NOMO-1 (cell line): ENCODE results near the gene GSPT2.
A peak's percentile ranks its signal among the peaks of the same experiment; 100 is the strongest.
"Not testable (repeated sequence)": the region's sequence is repeated elsewhere in the genome, so short reads cannot be mapped to it uniquely, and the experiment has no call there.

Experiments
- DNase-seq, 2 experiments: peaks; one replicate each; lab custom pipeline; 2025; ENCODE audit not compliant: unreplicated experiment in 2 of 2; lab: John Stamatoyannopoulos, UW

GSPT2 gene

DNA sequence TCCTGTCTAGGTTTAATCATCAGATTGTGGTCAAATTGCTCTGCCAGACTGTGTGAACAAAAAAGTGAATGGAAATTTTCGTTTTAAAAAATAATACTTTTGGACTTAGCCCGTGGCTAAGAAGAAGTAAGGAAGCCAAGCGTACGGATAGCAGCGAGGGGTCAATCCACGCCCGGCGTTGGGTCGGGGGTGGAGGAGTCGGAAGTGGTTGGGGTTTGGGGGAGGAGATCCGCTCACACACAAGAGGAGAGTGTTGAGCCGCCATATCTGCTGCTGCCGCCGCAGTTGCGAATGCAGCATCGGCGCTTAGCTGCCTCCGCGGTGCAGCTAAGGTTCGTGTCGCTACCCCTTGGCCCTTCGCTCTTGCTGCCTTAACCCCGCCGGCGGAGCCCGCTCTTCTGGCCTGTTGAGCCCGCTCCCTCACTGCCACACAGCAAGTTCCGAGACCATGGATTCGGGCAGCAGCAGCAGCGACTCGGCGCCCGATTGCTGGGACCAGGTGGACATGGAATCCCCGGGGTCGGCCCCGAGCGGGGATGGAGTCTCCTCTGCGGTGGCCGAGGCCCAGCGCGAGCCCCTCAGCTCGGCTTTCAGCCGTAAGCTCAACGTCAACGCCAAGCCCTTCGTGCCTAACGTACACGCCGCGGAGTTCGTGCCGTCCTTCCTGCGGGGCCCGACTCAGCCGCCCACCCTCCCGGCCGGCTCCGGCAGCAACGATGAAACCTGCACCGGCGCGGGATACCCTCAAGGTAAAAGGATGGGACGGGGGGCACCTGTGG lies at the start of gene GSPT2:
Gene GSPT2 (plus strand): TSS at position 264 of the 779 bp plus-strand sequence. CDS start 185 bp downstream, at position 449.
- peak; percentile 47 to 55 for DNase-seq

DNA sequence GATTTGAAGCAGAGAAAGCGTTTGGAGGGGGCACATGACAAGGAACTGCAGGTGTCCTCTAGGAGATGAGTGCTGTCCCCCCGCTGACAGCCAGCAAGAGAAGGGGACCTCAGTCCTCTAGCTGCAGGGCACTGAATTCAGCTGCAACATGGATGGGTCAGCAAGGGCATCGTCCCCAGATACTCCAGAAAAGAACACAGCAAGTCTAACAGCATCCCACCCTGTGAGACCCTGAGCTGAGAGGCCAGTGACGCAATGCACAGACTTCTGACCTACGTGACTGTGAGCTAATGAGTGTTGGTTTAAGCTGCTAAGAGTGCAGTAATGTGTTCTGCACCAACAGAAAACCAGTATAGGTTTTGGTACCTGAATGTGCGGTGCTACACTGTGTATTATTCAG lies 49.0 kb upstream of the GSPT2 start:
- DNase-seq = no peak

DNA sequence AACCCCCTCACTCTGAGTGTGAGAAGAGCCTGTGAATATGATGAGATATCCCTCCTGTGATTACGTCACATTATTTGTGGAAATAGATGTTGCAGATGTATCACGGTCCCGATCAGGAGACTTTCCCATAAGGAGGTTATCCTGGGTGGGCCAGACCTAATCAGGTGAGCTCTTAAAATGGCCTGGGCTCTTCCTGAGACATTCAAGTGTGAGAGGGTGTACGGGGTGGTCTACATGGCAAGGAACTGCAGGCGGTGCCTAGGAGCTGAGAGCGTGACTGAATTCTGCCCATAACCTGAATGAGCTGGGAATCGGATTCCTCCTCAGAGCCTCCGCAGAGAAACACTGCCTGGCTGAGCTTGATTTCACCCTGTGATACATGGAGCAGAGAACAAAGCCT lies 45.8 kb upstream of the GSPT2 start:
- DNase-seq = no peak

DNA sequence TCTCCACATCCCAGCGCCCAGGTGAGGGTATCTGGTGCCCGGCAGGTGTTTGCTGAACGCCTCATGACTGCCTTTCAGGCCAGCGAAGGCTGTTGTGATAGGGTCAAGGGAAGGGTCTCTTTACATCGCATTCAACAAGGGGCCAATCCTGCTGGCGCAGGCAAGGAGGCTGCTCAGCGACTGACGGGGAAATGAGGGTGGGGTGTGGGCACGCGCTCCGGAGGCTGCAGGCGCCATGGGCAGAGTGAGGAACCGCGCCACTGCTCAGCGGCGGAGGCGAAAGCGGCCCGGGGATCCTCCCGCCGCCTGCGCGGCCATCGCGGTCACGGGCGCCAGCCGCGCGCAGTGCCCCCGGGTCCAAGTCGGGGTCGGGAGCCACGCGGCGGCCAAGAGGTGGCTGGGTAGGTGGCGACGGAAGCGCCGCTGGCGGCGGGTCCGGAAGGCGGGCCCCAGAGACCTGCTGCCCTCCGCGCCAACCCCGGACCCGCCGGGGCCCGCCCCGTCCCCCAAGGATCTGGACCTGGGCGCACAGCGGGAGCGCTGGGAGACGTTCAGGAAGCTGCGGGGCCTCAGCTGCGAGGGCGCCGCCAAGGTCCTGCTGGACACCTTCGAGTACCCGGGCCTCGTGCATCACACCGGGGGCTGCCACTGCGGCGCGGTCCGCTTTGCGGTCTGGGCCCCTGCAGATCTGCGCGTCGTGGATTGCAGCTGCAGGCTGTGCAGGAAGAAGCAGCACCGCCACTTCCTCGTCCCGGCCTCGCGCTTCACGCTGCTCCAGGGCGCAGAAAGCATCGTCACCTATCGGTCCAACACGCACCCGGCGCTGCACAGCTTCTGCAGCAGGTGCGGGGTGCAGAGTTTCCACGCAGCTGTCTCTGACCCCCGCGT lies 32.7 kb upstream of the GSPT2 start, which contains the start of gene CENPVL1:
Gene CENPVL1 (plus strand): TSS at position 236 of the 888 bp plus-strand sequence. CDS start 0 bp downstream, at position 236.
- not testable (repeated sequence) for DNase-seq

DNA sequence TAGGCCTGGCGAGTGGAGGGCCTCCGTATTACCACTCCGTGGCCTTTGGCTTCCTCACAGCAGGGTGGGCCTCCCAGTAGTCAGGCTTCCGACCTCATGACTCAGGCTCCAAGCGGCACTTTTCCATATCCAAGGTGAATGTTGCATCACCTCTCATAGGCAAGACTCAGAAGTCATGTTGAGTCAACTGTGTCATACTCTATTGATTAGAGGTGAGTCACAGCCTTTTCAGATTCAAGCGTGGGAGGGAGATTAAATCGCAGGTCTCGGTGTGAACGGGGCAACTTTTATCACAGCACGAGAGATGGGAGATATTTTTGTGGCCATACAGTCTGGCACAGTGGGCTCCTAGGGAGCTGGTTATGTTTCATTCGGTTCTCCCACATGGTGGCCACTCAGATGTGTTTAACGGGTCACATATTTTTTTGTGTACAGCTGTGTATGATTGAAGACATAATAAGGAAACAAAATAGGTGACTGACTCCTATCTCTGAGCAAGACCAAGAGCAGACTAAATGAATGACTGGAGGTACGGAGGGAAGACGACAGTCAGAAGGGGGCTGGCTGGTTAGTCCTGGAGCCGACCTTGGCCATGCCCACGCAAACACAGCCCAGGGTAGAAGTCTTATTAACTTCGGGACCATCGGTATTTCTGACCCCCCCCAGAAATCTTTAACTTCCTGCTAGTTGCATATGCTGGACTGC lies 30.1 kb upstream of the GSPT2 start:
- DNase-seq = not testable (repeated sequence)

DNA sequence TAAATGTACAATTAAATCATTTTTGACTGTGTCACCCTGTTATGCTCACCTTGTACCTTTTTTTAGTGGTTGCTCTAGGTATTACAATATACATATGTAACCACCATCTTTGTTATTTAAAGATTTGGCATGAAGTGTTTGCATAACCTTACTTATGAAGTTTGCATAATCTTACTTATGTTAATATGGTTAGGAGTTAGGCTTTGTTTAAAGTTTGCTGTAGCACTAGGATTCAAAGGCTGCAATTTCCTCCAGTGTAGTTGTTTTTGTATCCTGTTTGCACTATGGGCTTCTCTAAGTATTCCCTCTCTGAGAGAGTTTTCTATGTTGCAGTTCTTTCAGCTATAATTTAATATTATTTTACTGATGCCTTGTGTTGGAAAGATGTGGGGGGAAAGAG lies 15.0 kb upstream of the GSPT2 start:
- no peak for DNase-seq

DNA sequence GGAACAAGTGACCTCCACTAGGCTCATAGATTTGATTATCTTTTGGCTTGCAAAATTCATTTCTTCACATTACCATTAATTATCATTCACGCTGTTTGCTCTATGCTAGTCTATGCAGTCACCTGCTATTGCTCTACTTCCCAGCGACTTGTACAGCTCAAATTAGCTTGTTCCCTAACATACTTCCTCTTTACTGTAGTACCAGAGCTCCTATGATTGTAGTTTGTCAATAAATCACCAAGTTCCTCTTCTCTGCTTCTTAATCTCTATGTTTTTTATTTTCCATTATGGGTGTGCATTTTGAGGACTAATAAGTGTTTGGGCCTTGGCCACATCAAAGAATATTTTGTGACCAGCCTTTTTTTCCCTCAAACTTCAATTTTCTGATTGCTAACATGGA lies 6.2 kb upstream of the GSPT2 start:
- peak; percentile 24 to 91 for DNase-seq

DNA sequence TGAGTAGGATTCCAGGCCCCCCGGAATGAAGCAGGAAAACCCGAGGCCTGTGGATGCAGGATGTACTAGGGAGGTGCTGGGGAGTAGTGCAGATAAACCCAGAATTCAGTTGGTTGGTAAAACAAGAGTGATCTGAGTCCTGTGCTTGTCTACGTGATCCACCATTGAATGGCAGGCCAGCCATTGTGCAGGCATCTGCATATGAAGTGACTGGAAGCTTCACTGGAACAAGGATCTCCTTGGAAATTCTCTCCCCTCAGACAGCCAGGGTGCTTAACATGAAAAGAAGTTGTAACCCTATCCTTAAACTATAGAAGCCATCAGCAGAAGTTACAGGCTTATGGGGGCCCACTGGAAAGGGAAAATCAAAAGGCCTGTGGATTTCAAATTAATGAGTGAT lies 656 bp upstream of the GSPT2 start:
- no peak for DNase-seq

DNA sequence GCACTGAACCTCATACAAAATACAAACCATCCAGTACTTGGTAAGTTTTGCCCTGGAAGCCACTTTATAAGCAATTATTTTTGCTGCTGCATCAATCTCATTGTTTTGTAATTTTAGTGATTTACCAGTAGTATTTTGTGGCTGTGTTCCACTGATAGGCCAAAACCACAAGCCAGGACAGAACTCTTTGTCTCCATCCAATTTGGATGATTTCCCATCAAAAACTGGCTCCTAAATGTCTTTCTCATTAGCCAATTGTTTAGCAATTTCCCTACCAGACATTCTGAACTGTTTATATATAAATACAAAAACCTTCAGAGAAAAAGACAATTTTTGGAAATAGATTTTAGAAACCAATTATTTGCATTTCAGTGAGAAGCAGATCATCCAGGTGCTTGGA lies 4.4 kb downstream of the GSPT2 start:
- no peak for DNase-seq

DNA sequence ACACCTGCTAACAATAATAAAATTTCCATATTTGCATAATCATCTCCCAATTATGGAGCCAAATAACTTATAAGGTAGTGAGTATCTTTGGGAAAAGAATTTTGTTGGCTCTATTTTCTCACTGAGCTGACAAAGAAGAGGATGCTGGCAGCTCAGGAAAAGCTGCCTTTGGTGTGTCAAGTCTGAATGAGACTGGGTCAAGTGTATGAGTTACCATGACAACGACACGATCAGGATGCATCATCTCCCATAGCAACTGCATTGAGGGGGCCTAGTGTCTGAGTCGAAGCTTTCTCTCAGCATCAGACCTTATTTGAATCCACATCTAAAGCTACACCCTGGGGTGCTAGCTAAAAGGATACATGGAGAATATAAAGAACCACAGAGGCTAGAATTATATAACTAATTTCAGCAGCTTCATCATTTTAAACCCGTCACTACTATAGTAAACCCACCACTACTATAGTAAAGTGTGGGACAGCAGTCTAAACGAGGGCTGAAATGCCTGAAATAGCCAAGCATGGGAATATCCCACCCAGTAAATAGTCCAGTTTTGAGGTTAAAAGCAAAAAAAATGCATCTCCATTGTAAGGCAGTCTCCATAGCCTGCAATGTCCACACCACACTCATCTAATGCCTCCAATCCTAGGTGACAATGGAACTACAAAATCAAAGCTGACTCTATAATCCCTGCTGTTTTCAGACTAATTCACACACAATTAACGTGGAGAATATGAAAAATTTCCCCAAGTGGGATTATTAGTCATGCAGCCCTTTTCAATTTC lies 16.0 kb downstream of the GSPT2 start:
- no peak for DNase-seq

DNA sequence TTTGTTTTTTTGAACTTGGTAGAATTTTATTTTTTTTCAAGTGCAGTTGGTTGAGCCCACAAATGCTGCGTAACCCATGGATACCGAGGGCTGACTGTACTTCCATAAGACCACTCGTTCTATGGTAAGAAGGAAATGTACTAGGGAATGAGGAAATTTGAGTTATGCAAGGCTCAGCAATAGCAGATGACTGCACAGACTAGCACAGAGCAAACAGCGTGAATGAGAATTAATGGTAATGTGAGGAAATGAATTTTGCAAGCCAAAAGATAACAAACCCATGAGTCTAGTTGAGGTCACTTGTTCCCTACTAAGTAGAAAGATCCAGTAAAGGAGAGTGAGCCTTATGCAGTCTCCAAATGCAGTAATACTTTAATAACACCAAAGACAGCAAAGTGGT lies 17.4 kb downstream of the GSPT2 start:
- DNase-seq = no peak

DNA sequence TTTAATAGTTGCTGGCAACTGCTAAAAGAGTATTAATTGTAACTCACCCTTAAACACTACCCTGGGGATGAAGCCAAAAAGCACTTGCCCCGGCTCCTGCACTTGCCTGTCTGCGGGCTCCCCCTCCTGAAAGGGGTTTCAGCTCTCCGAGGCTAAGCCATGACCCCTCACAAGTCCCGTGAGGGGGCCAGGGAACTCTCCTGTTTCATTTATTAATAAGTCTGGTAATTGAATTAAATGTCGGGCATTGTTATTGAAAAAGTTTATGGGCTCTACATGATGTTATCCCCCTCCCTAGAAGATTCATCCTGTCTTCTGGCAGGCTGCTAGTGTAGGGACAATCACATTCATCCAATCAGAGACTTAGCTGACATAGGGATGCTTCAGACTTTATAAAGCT lies 23.3 kb downstream of the GSPT2 start:
- DNase-seq = no peak

DNA sequence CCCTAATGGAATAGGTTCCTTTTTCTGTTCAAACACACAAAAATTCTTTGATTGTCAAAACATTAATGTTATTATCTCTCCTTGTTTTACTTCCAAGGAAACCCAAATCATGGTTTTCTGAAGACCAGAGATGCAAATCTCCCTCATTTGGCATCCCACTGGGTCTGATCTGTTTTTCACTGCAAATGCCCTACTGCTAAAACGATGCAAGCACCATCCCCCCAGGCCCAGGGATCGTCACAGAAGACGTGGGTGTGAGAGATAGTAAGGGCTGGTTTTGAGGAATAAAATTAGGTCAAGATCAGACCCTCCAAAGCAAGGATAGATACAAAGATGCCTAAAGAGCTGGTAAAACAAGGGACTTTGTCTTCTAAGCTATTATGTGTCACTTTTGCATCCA lies 33.6 kb downstream of the GSPT2 start:
- no peak for DNase-seq

DNA sequence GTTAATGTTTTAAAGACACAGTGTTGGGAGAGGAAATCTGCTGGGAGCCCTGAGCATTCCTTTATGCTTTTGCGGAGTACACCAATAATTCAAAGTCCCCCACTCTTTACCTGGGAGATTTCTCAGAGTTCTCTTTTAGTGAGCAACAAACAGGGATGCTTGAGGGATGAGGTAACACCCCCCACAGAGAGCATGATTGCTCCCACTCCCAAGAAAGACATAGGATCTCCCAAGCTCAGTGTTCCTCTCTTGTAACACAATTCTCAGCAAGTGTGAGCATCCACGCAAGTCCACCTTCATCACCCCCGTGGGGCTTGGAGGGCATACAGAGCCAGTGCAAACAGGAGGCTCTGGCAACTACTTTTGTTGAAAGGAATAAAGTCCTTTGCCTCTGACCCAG lies 36.1 kb downstream of the GSPT2 start:
- no peak for DNase-seq

DNA sequence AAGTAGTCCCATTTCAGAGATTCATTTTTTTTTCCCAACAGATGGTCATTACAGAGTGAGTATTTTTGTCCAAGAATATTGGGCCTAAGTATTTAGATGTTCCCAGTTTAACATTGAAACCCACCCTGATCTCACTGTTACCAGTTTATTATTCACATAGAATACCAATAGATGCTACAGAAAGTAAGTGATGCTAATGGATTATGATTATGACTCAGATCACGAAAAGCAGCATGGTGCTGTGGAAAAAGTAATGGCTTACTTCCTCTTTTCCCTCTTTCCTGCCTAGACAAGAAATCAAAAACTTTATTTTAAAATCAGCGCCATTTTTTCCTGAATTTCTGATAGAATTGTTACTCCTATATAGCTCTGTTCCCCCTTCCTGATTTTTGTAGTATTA lies 51.9 kb downstream of the GSPT2 start:
- DNase-seq = no peak
